DOHH2 (cell line): ENCODE data around the gene PGAP2.

Experiments used
- H3F3A ChIP-seq: fragments of 200-600 bp; sonication (generic), shearing (Covaris generic); 2 replicates; pipeline ENCODE4 v1.6.0; 2016; ENCODE audit warnings: antibody characterized with exemption, mild to moderate bottlenecking; ENCODE audit not compliant: control insufficient read depth, insufficient read depth
- H3K27ac ChIP-seq: fragments of 200-600 bp; sonication (generic); 2 replicates; pipeline ENCODE4 v1.5.1; 2014; ENCODE audit warnings: low read depth, mild to moderate bottlenecking, low read length, moderate library complexity
- H3K27me3 ChIP-seq: fragments of 200-600 bp; sonication (generic); 2 replicates; pipeline ENCODE4 v1.6.1; 2014; ENCODE audit warnings: mild to moderate bottlenecking, low read length, mixed read lengths; ENCODE audit not compliant: control insufficient read depth
- H3K36me3 ChIP-seq: fragments of 200-600 bp; sonication (generic); 2 replicates; pipeline ENCODE4 v1.6.1; 2014; ENCODE audit warnings: mild to moderate bottlenecking, low read length, moderate library complexity, mixed read lengths; ENCODE audit not compliant: control insufficient read depth
- H3K4me1 ChIP-seq: fragments of 200-600 bp; sonication (generic); 2 replicates; pipeline ENCODE4 v1.6.1; 2014; ENCODE audit warnings: mild to moderate bottlenecking, low read length, mixed read lengths; ENCODE audit not compliant: control insufficient read depth
- H3K4me2 ChIP-seq: fragments of 200-600 bp; sonication (generic); 2 replicates; pipeline ENCODE4 v1.6.0; 2014; ENCODE audit warnings: mild to moderate bottlenecking, low read length, moderate library complexity
- H3K4me3 ChIP-seq: fragments of 200-600 bp; sonication (generic); 2 replicates; pipeline ENCODE4 v1.5.1; 2014; ENCODE audit warnings: mild to moderate bottlenecking, low read length, mixed read lengths
- H3K79me2 ChIP-seq: fragments of 200-600 bp; sonication (generic); 2 replicates; pipeline ENCODE4 v1.6.1; 2014; ENCODE audit warnings: mild to moderate bottlenecking, low read length, mixed read lengths; ENCODE audit not compliant: control insufficient read depth
- H3K9me2 ChIP-seq: fragments of 200-600 bp; sonication (generic); replicated peaks from 2 replicates; pipeline ENCODE4 v1.6.1; 2014; ENCODE audit warnings: mild to moderate bottlenecking, low read length, mixed read lengths; ENCODE audit not compliant: control insufficient read depth
- H3K9me3 ChIP-seq: fragments of 200-600 bp; sonication (generic); 2 replicates; pipeline ENCODE4 v1.6.1; 2014; ENCODE audit warnings: antibody characterized with exemption, low read length, mixed read lengths; ENCODE audit not compliant: control insufficient read depth, insufficient read depth
- H4K20me1 ChIP-seq: fragments of 200-600 bp; sonication (generic); 2 replicates; pipeline ENCODE4 v1.6.0; 2014; ENCODE audit warnings: low read depth, mild to moderate bottlenecking, antibody characterized with exemption, low read length, moderate library complexity; ENCODE audit not compliant: control insufficient read depth, insufficient read depth
- CTCF ChIP-seq: fragments of 200-600 bp; sonication (generic); IDR thresholded peaks from one replicate; pipeline ENCODE4 v1.5.1; 2014; ENCODE audit warnings: antibody characterized with exemption, mild to moderate bottlenecking, low read depth, low read length; ENCODE audit not compliant: poor library complexity, severe bottlenecking
- EZH2phosphoT487 ChIP-seq: fragments of 200-600 bp; sonication (generic); IDR thresholded peaks from 2 replicates; pipeline ENCODE4 v1.6.1; 2017; ENCODE audit warnings: borderline replicate concordance, mild to moderate bottlenecking, antibody characterized with exemption, low read length, moderate library complexity, mixed read lengths

PGAP2 gene

GRCh38 chr11:3795131-3796001 lies 13.0 kb upstream of the PGAP2 start:
- Histone ChIP-seq H3K4me1 (peaks cover 28% of the 10 kb centered on the region), H3K4me2 (peak overlapping the region; percentile 91), H3F3A (no peaks in the 10 kb centered on the region), H3K36me3 (peaks cover 61% of the 10 kb centered on the region), H3K9me3 (no peaks in the 10 kb centered on the region), H3K27ac (no peak overlapping the region), H4K20me1 (peaks cover 24% of the 10 kb centered on the region), H3K27me3 (no peaks in the 10 kb centered on the region), H3K79me2 (peaks cover 89% of the 10 kb centered on the region), H3K9me2 (no peaks in the 10 kb centered on the region), H3K4me3 (peak overlapping the region; percentile 93)
- no peak for TF ChIP-seq CTCF
- TF ChIP-seq EZH2phosphoT487: no peak

- Histone ChIP-seq H3K4me2 (peak overlapping the region; percentile 91), H3K4me3 (peak overlapping the region; percentile 93), H3K4me1 (peaks cover 28% of the 10 kb centered on the region), H3K27me3 (no peaks in the 10 kb centered on the region), H4K20me1 (peaks cover 24% of the 10 kb centered on the region), H3K9me2 (no peaks in the 10 kb centered on the region), H3K9me3 (no peaks in the 10 kb centered on the region), H3K27ac (no peak overlapping the region), H3K79me2 (peaks cover 83% of the 10 kb centered on the region), H3K36me3 (peaks cover 57% of the 10 kb centered on the region), H3F3A (no peaks in the 10 kb centered on the region)
- TF ChIP-seq CTCF: no peak
- no peak for TF ChIP-seq EZH2phosphoT487
Observed at GRCh38 chr11:3796002-3796311, 12.4 kb upstream of the PGAP2 start.

GRCh38 chr11:3796346-3796745 lies 12.0 kb upstream of the PGAP2 start:
- Histone ChIP-seq H3K9me2 (no peaks in the 10 kb centered on the region), H3K4me2 (peak overlapping the region; percentile 91), H3K27ac (0 out of 2 replicates have a peak overlapping the region, but pooled peaks have one; percentile 58), H3F3A (no peaks in the 10 kb centered on the region), H3K4me3 (peak overlapping the region; percentile 93), H3K9me3 (no peaks in the 10 kb centered on the region), H4K20me1 (peaks cover 24% of the 10 kb centered on the region), H3K4me1 (peaks cover 28% of the 10 kb centered on the region), H3K79me2 (peaks cover 79% of the 10 kb centered on the region), H3K27me3 (no peaks in the 10 kb centered on the region), H3K36me3 (peaks cover 57% of the 10 kb centered on the region)
- TF ChIP-seq EZH2phosphoT487: no peak
- TF ChIP-seq CTCF: no peak
